K562 (cell line): Measurements from ENCODE around the gene AFF3. TPM values are rescaled to one million over a fixed set of nuclear protein-coding genes. Genes with fewer than 3 reads are reported as not detected.

Source experiments
- ATAC-seq: fragments of 200-7000 bp; cut with Tn5 transposase; 3 replicates; pipeline ENCODE4 v1.9.1; 2020; ENCODE audit warnings: moderate library complexity
- BruUV-seq: library from RNA; stranded (reverse); fragments of 400-500 nt; replicated peaks from 2 replicates; lab custom pipeline; 2021; lab: Mats Ljungman, UMichigan
- CTCF ChIA-PET: fragments of 300-600 bp; formaldehyde crosslinking; extraction: SDS; loops from one replicate; lab custom pipeline; 2021; ENCODE audit warnings: low intra/inter-chr PET ratio; lab: Yijun Ruan, JAX
- POLR2A ChIA-PET: fragments of 300-600, 350-650 bp; sonication (Branson Sonifier 250); formaldehyde crosslinking; extraction: SDS; loops from one replicate; lab custom pipeline; 2021; ENCODE audit warnings: antibody characterized with exemption, inconsistent platforms; lab: Yijun Ruan, JAX
- DNase-seq, 4 experiments: peaks; one replicate each; pipeline versions ENCODE4 v3.0.0 to v3.0.0-alpha.2; 2011 to 2018; ENCODE audit warnings: low spot score in 3 of 4, mixed read lengths in 3 of 4; ENCODE audit errors: extremely low read depth in 1 of 4
- FAIRE-seq: peaks from 2 replicates; lab custom pipeline; 2011; peaks lifted over from hg19 to GRCh38; lab: Jason Lieb, UNC
- H2AFZ ChIP-seq: 2 replicates; pipeline ENCODE4 v1.6.0; 2011; ENCODE audit warnings: low read depth, low read length, control low read depth, inconsistent platforms
- H3K27ac ChIP-seq: fragments of 200-600 bp; 3 replicates; pipeline ENCODE4 v1.8.0; 2011; ENCODE audit warnings: low read depth, mild to moderate bottlenecking, control low read depth, inconsistent platforms, low read length, moderate library complexity, mixed read lengths; ENCODE audit errors: extremely low read depth
- H3K27me3 ChIP-seq, 2 experiments: fragments of 300-600 bp in 1 of 2; 2 replicates in 1 of 2; 3 replicates in 1 of 2; pipeline versions ENCODE4 v1.6.0 to v1.8.0; 2011; ENCODE audit warnings: inconsistent platforms in 2 of 2, low read length in 2 of 2, mild to moderate bottlenecking in 1 of 2, mixed read lengths in 1 of 2, moderate library complexity in 1 of 2; ENCODE audit not compliant: control insufficient read depth in 2 of 2, insufficient read depth in 2 of 2
- H3K36me3 ChIP-seq: fragments of 300-600 bp; 3 replicates; pipeline ENCODE4 v1.8.0; 2011; ENCODE audit warnings: mild to moderate bottlenecking, low read length, inconsistent platforms; ENCODE audit not compliant: control insufficient read depth, insufficient read depth
- H3K4me1 ChIP-seq, 2 experiments: fragments of 200-600 bp in 1 of 2; replicated peaks in 1 of 2; 2 replicates in 1 of 2; 3 replicates in 1 of 2; pipeline versions ENCODE4 v1.5.1 to v1.8.0; 2011; ENCODE audit warnings: inconsistent platforms in 2 of 2, low read length in 2 of 2, mild to moderate bottlenecking in 1 of 2, mixed read lengths in 1 of 2, moderate library complexity in 1 of 2; ENCODE audit not compliant: control insufficient read depth in 2 of 2, insufficient read depth in 2 of 2
- H3K4me2 ChIP-seq: 2 replicates; pipeline ENCODE4 v1.6.1; 2011; ENCODE audit warnings: low read length, control low read depth, inconsistent platforms, mixed read lengths; ENCODE audit not compliant: insufficient read depth
- H3K4me3 ChIP-seq: fragments of 200-600 bp; sonication (generic), shearing (Covaris generic); 2 replicates; pipeline ENCODE4 v1.5.1; 2016; ENCODE audit warnings: control low read depth, inconsistent platforms
- H3K79me2 ChIP-seq: fragments of 200-600 bp; 3 replicates; pipeline ENCODE4 v1.8.0; 2011; ENCODE audit warnings: low read length, inconsistent platforms; ENCODE audit not compliant: control insufficient read depth, insufficient read depth
- H3K9ac ChIP-seq, 2 experiments: 2 replicates each; pipeline versions ENCODE4 v1.6.0 to v1.6.1; 2011; ENCODE audit warnings: low read depth in 2 of 2, low read length in 2 of 2, control low read depth in 1 of 2, inconsistent platforms in 1 of 2, mild to moderate bottlenecking in 1 of 2, mixed read lengths in 1 of 2; ENCODE audit not compliant: insufficient read depth in 1 of 2
- H3K9me1 ChIP-seq: one replicate; pipeline ENCODE4 v1.6.0; 2011; ENCODE audit warnings: inconsistent platforms, mild to moderate bottlenecking, low read length, moderate library complexity; ENCODE audit not compliant: control insufficient read depth, insufficient read depth
- H3K9me3 ChIP-seq: replicated peaks from 2 replicates; pipeline ENCODE4 v1.5.1; 2011; ENCODE audit warnings: low read depth, low read length, inconsistent platforms; ENCODE audit not compliant: control insufficient read depth, insufficient read depth
- H4K20me1 ChIP-seq: replicated peaks from 2 replicates; pipeline ENCODE4 v1.6.1; 2011; ENCODE audit warnings: low read length, inconsistent platforms, mixed read lengths; ENCODE audit not compliant: control insufficient read depth, insufficient read depth
- ELK3 ChIP-seq: fragments of 450-650 bp; formaldehyde crosslinking; IDR thresholded peaks from 2 replicates; pipeline ENCODE4 v1.4.0; 2020; ENCODE audit warnings: mild to moderate bottlenecking
- JUNB ChIP-seq: fragments of 450-650 bp; formaldehyde crosslinking; conservative IDR thresholded peaks from 2 replicates; pipeline ENCODE4 v1.4.0; 2020; ENCODE audit warnings: mild to moderate bottlenecking
- KLF13 ChIP-seq: fragments of 450-650 bp; IDR thresholded peaks from 2 replicates; pipeline ENCODE4 v1.6.1; 2016; ENCODE audit warnings: missing genetic modification characterization, low read depth, mild to moderate bottlenecking, missing compliant biosample characterization, moderate library complexity, borderline replicate concordance
- NR2C1 ChIP-seq, 2 experiments: fragments of 450-650 bp; IDR thresholded peaks; 2 replicates each; pipeline ENCODE4 v1.6.1; 2017; ENCODE audit warnings: mild to moderate bottlenecking in 2 of 2, antibody characterized with exemption in 1 of 2, inconsistent platforms in 1 of 2, missing compliant biosample characterization in 1 of 2, missing genetic modification characterization in 1 of 2
- PBX2 ChIP-seq, 2 experiments: IDR thresholded peaks in 1 of 2; conservative IDR thresholded peaks in 1 of 2; 2 replicates each; pipeline ENCODE4 v1.6.1; 2016; ENCODE audit warnings: low read depth in 2 of 2, mild to moderate bottlenecking in 1 of 2, missing compliant biosample characterization in 1 of 2, missing genetic modification characterization in 1 of 2, moderate library complexity in 1 of 2
- SAP30 ChIP-seq: fragments of 200-600 bp; sonication (generic); IDR thresholded peaks from 2 replicates; pipeline ENCODE4 v1.6.1; 2012; ENCODE audit warnings: borderline replicate concordance, low read depth, mild to moderate bottlenecking, moderate library complexity, low read length, control low read depth, inconsistent platforms; ENCODE audit not compliant: insufficient read depth, poor library complexity, severe bottlenecking
- TAF1 ChIP-seq: IDR thresholded peaks from 2 replicates; pipeline ENCODE4 v1.6.1; 2011; ENCODE audit warnings: mild to moderate bottlenecking, low read length, moderate library complexity; ENCODE audit not compliant: insufficient read depth, control insufficient read depth, severe bottlenecking; ENCODE audit errors: extremely low read depth
- TOE1 ChIP-seq, 2 experiments: fragments of 450-650 bp in 1 of 2; sonication (generic) in 1 of 2; formaldehyde crosslinking in 1 of 2; IDR thresholded peaks; 2 replicates each; pipeline versions ENCODE4 v1.7.1 to v1.8.0; 2016 to 2022; ENCODE audit warnings: borderline replicate concordance in 2 of 2, mild to moderate bottlenecking in 2 of 2, antibody characterized with exemption in 1 of 2, inconsistent platforms in 1 of 2, low read depth in 1 of 2, missing genetic modification reagents in 1 of 2, moderate library complexity in 1 of 2
- ZC3H8 ChIP-seq: fragments of 450-650 bp; IDR thresholded peaks from 2 replicates; pipeline ENCODE4 v1.6.1; 2017
- ZFX ChIP-seq: sonication (generic); formaldehyde crosslinking; IDR thresholded peaks from 2 replicates; pipeline ENCODE4 v1.8.0; 2022; ENCODE audit warnings: mild to moderate bottlenecking, missing genetic modification reagents, moderate library complexity
- ZNF217 ChIP-seq: sonication (generic); formaldehyde crosslinking; IDR thresholded peaks from 2 replicates; pipeline ENCODE4 v1.8.0; 2022; ENCODE audit warnings: mild to moderate bottlenecking, missing genetic modification reagents
- WGBS: fragments of 100-300 bp; shearing (Covaris generic); methylation state at CpG from one replicate; pipeline ENCODE4 v1.1.6; 2016; ENCODE audit warnings: low coverage, mixed read lengths; ENCODE audit not compliant: insufficient coverage; ENCODE audit errors: missing lambda C conversion rate; 5-methylcytosine and 5-hydroxymethylcytosine counted together
- in situ Hi-C: fragments of 300-500 bp; cut with MboI; formaldehyde crosslinking; loops from 4 replicates; pipeline ENCODE4 v1.15.0; 2018; ENCODE audit warnings: inconsistent platforms, mixed read lengths
- intact Hi-C: fragments of 100-400 bp; cut with micrococcal nuclease; formaldehyde crosslinking; loops from 2 replicates; pipeline ENCODE4 v1.14.2; 2022
- polyA plus RNA-seq, 8 experiments: library from polyadenylated mRNA; depleted of rRNA in 4 of 8; stranded (reverse) in 5 of 8; unstranded in 3 of 8; fragments of >200 nt; fragmentation: Nextera tagmentation in 2 of 8; fragmentation: Illumina TruSeq in 1 of 8; extraction: Ambion mirVana in 2 of 8; extraction: Trizol in 1 of 8; gene quantifications; 2 replicates each; pipeline versions ENCODE4 v1.2.1 to v1.2.3, GENCODE V29; 2011 to 2014; ENCODE audit warnings: inconsistent platforms in 1 of 8, missing spikeins in 1 of 8
- total RNA-seq, 7 experiments: library from RNA; depleted of rRNA in 6 of 7; stranded (reverse); fragments of >200 nt in 6 of 7; fragmentation: Illumina TruSeq in 2 of 7; extraction: Trizol in 2 of 7; gene quantifications; 2 replicates each; pipeline versions ENCODE4 v1.2.1 to v1.2.3, GENCODE V29; 2011 to 2021; ENCODE audit warnings: low replicate concordance in 1 of 7
- TF ChIP-seq, protein P1 (sequence below): fragments of 250-450 bp; sonication (Bioruptor Pico); IDR thresholded peaks from 2 replicates; pipeline ENCODE4 v1.8.0; 2022; ENCODE audit warnings: inconsistent platforms
- TF ChIP-seq, protein P2 (sequence below): sonication (generic); formaldehyde crosslinking; IDR thresholded peaks from 2 replicates; pipeline ENCODE4 v1.8.0; 2023; ENCODE audit warnings: mild to moderate bottlenecking, missing genetic modification reagents

AFF3 gene
- total and polyA plus RNA-seq, 9 of the 15 experiments (the other 6 are each of a cell fraction or from before 2014, with no cell fraction given), result 0.02 to 0.11 TPM; not detected in 7

GRCh38 chr2:100135415-100135814 lies 7.0 kb downstream of the AFF3 start:
- Histone ChIP-seq H3K4me3 (no peak overlapping the region), H3K36me3 (no peaks in the 10 kb centered on the region), H3K4me2 (no peak overlapping the region), H3K9me1 (no peaks in the 10 kb centered on the region), H3K27ac (no peak overlapping the region), H3K27me3 (peaks cover 0 to 4% of the 10 kb centered on the region in 2 experiments; a peak in 3 of 5 replicates), H2AFZ (no peak overlapping the region), H3K9me3 (no peaks in the 10 kb centered on the region), H3K79me2 (no peaks in the 10 kb centered on the region), H4K20me1 (0 out of 2 replicates have a peak, but pooled peaks cover 3% of the 10 kb centered on the region), H3K4me1 (no peaks in the 10 kb centered on the region), H3K9ac (no peak overlapping the region)
- in situ Hi-C loops (no loop called here), intact Hi-C loops (no loop called here)
- no peak for FAIRE-seq
- 3% methylated on average over 5 of the region's 5 CpGs for WGBS
- CTCF ChIA-PET, result no interaction called here
- no TSS peak for BruUV-seq
- no peak for DNase-seq
- no peak for ATAC-seq
- POLR2A ChIA-PET, result interaction anchor here (0.7 kb wide), 1 partner anchor 527 kb away, joined by 3 read pairs; no protein-coding TSS in a partner anchor
- TF ChIP-seq TAF1 (no peak), KLF13 (tag) (no peak), TOE1 (IDR thresholded peaks at IDR 0.05; ENCODE audit: borderline replicate concordance) (no peak), TOE1 (CRISPR knock-in tag; IDR thresholded peaks at IDR 0.05; ENCODE audit: borderline replicate concordance, low read depth) (no peak), PBX2 (CRISPR knock-in tag; IDR thresholded peaks at IDR 0.05; ENCODE audit: low read depth) (no peak), PBX2 (tag; conservative IDR thresholded peaks at IDR 0.05; ENCODE audit: low read depth) (no peak), ELK3 (CRISPR knock-in tag) (no peak), ZFX (CRISPR knock-in tag) (no peak), SAP30 (no peak), ZC3H8 (no peak), JUNB (CRISPR knock-in tag) (no peak), NR2C1 (IDR thresholded peaks at IDR 0.05) (no peak), NR2C1 (tag; IDR thresholded peaks at IDR 0.05) (no peak), ZNF217 (no peak)
- TF ChIP-seq, protein P1, sequence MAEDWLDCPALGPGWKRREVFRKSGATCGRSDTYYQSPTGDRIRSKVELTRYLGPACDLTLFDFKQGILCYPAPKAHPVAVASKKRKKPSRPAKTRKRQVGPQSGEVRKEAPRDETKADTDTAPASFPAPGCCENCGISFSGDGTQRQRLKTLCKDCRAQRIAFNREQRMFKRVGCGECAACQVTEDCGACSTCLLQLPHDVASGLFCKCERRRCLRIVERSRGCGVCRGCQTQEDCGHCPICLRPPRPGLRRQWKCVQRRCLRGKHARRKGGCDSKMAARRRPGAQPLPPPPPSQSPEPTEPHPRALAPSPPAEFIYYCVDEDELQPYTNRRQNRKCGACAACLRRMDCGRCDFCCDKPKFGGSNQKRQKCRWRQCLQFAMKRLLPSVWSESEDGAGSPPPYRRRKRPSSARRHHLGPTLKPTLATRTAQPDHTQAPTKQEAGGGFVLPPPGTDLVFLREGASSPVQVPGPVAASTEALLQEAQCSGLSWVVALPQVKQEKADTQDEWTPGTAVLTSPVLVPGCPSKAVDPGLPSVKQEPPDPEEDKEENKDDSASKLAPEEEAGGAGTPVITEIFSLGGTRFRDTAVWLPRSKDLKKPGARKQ (CRISPR knock-in tag), result no peak
- TF ChIP-seq, protein P2, sequence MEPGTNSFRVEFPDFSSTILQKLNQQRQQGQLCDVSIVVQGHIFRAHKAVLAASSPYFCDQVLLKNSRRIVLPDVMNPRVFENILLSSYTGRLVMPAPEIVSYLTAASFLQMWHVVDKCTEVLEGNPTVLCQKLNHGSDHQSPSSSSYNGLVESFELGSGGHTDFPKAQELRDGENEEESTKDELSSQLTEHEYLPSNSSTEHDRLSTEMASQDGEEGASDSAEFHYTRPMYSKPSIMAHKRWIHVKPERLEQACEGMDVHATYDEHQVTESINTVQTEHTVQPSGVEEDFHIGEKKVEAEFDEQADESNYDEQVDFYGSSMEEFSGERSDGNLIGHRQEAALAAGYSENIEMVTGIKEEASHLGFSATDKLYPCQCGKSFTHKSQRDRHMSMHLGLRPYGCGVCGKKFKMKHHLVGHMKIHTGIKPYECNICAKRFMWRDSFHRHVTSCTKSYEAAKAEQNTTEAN, result no peak
